Thyroid gland (tissue), 4 donors: ENCODE results near the gene LGALS16. TPM values are rescaled to one million over a fixed set of nuclear protein-coding genes. Genes with fewer than 3 reads are reported as not detected.

Source experiments
- DNase-seq, 2 donors: peaks; one replicate each; pipeline ENCODE4 v3.0.0-alpha.2; 2019
- H3K27ac ChIP-seq, 3 donors: fragments of 200-600 bp; sonication (generic); 1 replicate in 2 of 3; 2 replicates in 1 of 3; pipeline ENCODE4 v1.5.1; 2016 to 2019; ENCODE audit warnings: mild to moderate bottlenecking in 1 of 3, moderate library complexity in 1 of 3
- H3K27me3 ChIP-seq: fragments of 200-600 bp; sonication (generic); one replicate; pipeline ENCODE4 v1.5.1; 2019
- H3K36me3 ChIP-seq, 2 donors: fragments of 200-600 bp; sonication (generic); one replicate each; pipeline ENCODE4 v1.5.1; 2016 to 2019
- H3K4me1 ChIP-seq, 2 donors: fragments of 200-600 bp; sonication (generic); one replicate each; pipeline ENCODE4 v1.5.1; 2017 to 2019
- H3K4me3 ChIP-seq, 3 donors: fragments of 200-600 bp; sonication (generic); replicated peaks in 1 of 3; 1 replicate in 2 of 3; 2 replicates in 1 of 3; pipeline ENCODE4 v1.5.1; 2016; ENCODE audit warnings: mild to moderate bottlenecking in 1 of 3
- H3K9me3 ChIP-seq: fragments of 200-600 bp; sonication (generic); one replicate; pipeline ENCODE4 v1.5.1; 2017
- CTCF ChIP-seq, 6 experiments: fragments of 200-600 bp in 3 of 6; fragments of 450-650 bp in 3 of 6; sonication (generic) in 3 of 6; IDR thresholded peaks; one replicate each; pipeline ENCODE4 v1.5.1; 2016 to 2019; ENCODE audit warnings: antibody characterized with exemption in 6 of 6, mild to moderate bottlenecking in 2 of 6, inconsistent platforms in 1 of 6, moderate library complexity in 1 of 6
- POLR2A ChIP-seq, 2 donors: fragments of 450-650 bp; IDR thresholded peaks; one replicate each; pipeline ENCODE4 v1.6.1; 2017; ENCODE audit warnings: antibody characterized with exemption in 2 of 2, mild to moderate bottlenecking in 2 of 2, moderate library complexity in 1 of 2
- WGBS, 2 donors: methylation state at CpG; one replicate each; pipeline ENCODE4 v1.1.5; 2017; 5-methylcytosine and 5-hydroxymethylcytosine counted together
- intact Hi-C: fragments of 100-400 bp; cut with DNase I; formaldehyde crosslinking; loops from one replicate; pipeline ENCODE4 v1.15.1; 2023
- total RNA-seq, 4 donors: library from RNA; depleted of rRNA; stranded (reverse); fragments of >200 nt; gene quantifications; one replicate each; pipeline ENCODE4 v1.2.3, GENCODE V29; 2016

Gene LGALS16
- not detected for total RNA-seq

GRCh38 chr19:39655613-39656012 lies at the start of gene LGALS16:
TSS of gene LGALS16 (plus strand) at chr19:39655913. CDS start at chr19:39655962, 49 bp downstream.
- Histone ChIP-seq H3K9me3 (no peaks in the 10 kb centered on the region), H3K4me3 (no peak within 1 kb of the TSS), H3K27ac (no peak within 1 kb of the TSS), H3K4me1 (no peaks in the 10 kb centered on the region), H3K36me3 (no peaks in the 10 kb centered on the region), H3K27me3 (no peaks in the 10 kb centered on the region)
- DNase-seq, result no peak
- TF ChIP-seq POLR2A (IDR thresholded peaks at IDR 0.05), result no peak
- no peak for TF ChIP-seq CTCF (IDR thresholded peaks at IDR 0.05)
- intact Hi-C loops, result no loop called here
- WGBS, 2 donors, result 48 to 54% methylated on average over 3 of the region's 3 CpGs

GRCh38 chr19:39607021-39607420 lies 48.7 kb upstream of the LGALS16 start:
- intact Hi-C loops, result no loop called here
- Histone ChIP-seq H3K4me3 (no peak overlapping the region), H3K36me3 (no peaks in the 10 kb centered on the region), H3K4me1 (no peaks in the 10 kb centered on the region), H3K9me3 (no peaks in the 10 kb centered on the region), H3K27me3 (no peaks in the 10 kb centered on the region), H3K27ac (no peak overlapping the region)
- no peak for DNase-seq
- 85 to 86% methylated on average over 9 of the region's 9 CpGs for WGBS, 2 donors
- TF ChIP-seq POLR2A (IDR thresholded peaks at IDR 0.05) (no peak), CTCF (IDR thresholded peaks at IDR 0.05) (no peak)

- DNase-seq, result no peak
These were observed 48.2 kb upstream of the LGALS16 start for GRCh38 chr19:39607561-39607960.

GRCh38 chr19:39613597-39613996 lies 42.1 kb upstream of the LGALS16 start:
- Histone ChIP-seq H3K4me1 (no peaks in the 10 kb centered on the region), H3K27me3 (no peaks in the 10 kb centered on the region), H3K27ac (no peak overlapping the region), H3K4me3 (no peak overlapping the region), H3K36me3 (no peaks in the 10 kb centered on the region), H3K9me3 (no peaks in the 10 kb centered on the region)
- TF ChIP-seq POLR2A (IDR thresholded peaks at IDR 0.05), result no peak
- TF ChIP-seq CTCF (IDR thresholded peaks at IDR 0.05), result no peak
- DNase-seq, result no peak
- 68 to 73% methylated on average over 1 to 2 of the region's 2 CpGs for WGBS, 2 donors
- intact Hi-C loops, result no loop called here

More at GRCh38 chr19:39607561-39607960, 48.2 kb upstream of the LGALS16 start:
- no peaks in the 10 kb centered on the region for H3K9me3 ChIP-seq
- H3K4me1 ChIP-seq, result no peaks in the 10 kb centered on the region
- no peak overlapping the region for H3K4me3 ChIP-seq
- H3K27me3 ChIP-seq, result no peaks in the 10 kb centered on the region
- 69 to 70% methylated on average over 6 of the region's 6 CpGs for WGBS, 2 donors
- H3K36me3 ChIP-seq, result no peaks in the 10 kb centered on the region
- intact Hi-C loops, result no loop called here
- TF ChIP-seq CTCF (IDR thresholded peaks at IDR 0.05) (no peak), POLR2A (IDR thresholded peaks at IDR 0.05) (no peak)
- no peak overlapping the region for H3K27ac ChIP-seq

GRCh38 chr19:39617745-39618144 lies 38.0 kb upstream of the LGALS16 start:
- intact Hi-C loops, result no loop called here
- H3K27me3 ChIP-seq, result no peaks in the 10 kb centered on the region
- no peak for DNase-seq
- no peaks in the 10 kb centered on the region for H3K4me1 ChIP-seq
- H3K9me3 ChIP-seq, result no peaks in the 10 kb centered on the region
- 36 to 44% methylated on average over 1 of the region's 1 CpG for WGBS, 2 donors
- no peak overlapping the region for H3K27ac ChIP-seq
- H3K36me3 ChIP-seq, result no peaks in the 10 kb centered on the region
- no peak overlapping the region for H3K4me3 ChIP-seq
- TF ChIP-seq POLR2A (IDR thresholded peaks at IDR 0.05), result no peak
- TF ChIP-seq CTCF (IDR thresholded peaks at IDR 0.05), result no peak
